GM19099 (cell line): Measurements from ENCODE around the gene MAP7.

ENCODE experiments used
- POLR2A ChIP-seq: IDR thresholded peaks from 3 replicates; pipeline ENCODE4 v1.6.1; 2011; ENCODE audit warnings: low read depth; ENCODE audit not compliant: insufficient read length; ENCODE audit errors: extremely low read depth

The MAP7 gene

GRCh38 chr6:136503303-136504029 lies 46.8 kb downstream of the MAP7 start:
- TF ChIP-seq POLR2A = no peak

GRCh38 chr6:136502786-136503185 lies 47.4 kb downstream of the MAP7 start:
- no peak for TF ChIP-seq POLR2A

GRCh38 chr6:136501514-136501913 lies 48.7 kb downstream of the MAP7 start:
- no peak for TF ChIP-seq POLR2A

GRCh38 chr6:136501096-136501495 lies 49.1 kb downstream of the MAP7 start:
- no peak for TF ChIP-seq POLR2A

- TF ChIP-seq POLR2A = no peak
These were observed 49.8 kb downstream of the MAP7 start for GRCh38 chr6:136500414-136500813.

GRCh38 chr6:136499370-136499769 lies 50.9 kb downstream of the MAP7 start:
- TF ChIP-seq POLR2A = no peak

GRCh38 chr6:136494710-136495109 lies 55.5 kb downstream of the MAP7 start:
- TF ChIP-seq POLR2A = no peak

- no peak for TF ChIP-seq POLR2A
These were observed 56.2 kb downstream of the MAP7 start for GRCh38 chr6:136494059-136494458.

GRCh38 chr6:136492409-136492808 lies 57.8 kb downstream of the MAP7 start:
- no peak for TF ChIP-seq POLR2A

GRCh38 chr6:136491754-136492153 lies 58.5 kb downstream of the MAP7 start:
- TF ChIP-seq POLR2A = no peak

GRCh38 chr6:136491251-136491650 lies 59.0 kb downstream of the MAP7 start:
- no peak for TF ChIP-seq POLR2A

- TF ChIP-seq POLR2A = no peak
These were observed 62.3 kb downstream of the MAP7 start for GRCh38 chr6:136487759-136488425.

GRCh38 chr6:136486357-136486756 lies 63.9 kb downstream of the MAP7 start:
- TF ChIP-seq POLR2A = no peak

GRCh38 chr6:136483906-136484305 lies 66.3 kb downstream of the MAP7 start:
- no peak for TF ChIP-seq POLR2A

- TF ChIP-seq POLR2A = no peak
These were observed 72.7 kb downstream of the MAP7 start for GRCh38 chr6:136477548-136477947.

- TF ChIP-seq POLR2A = no peak
These were observed 74.5 kb downstream of the MAP7 start for GRCh38 chr6:136475686-136476085.

- TF ChIP-seq POLR2A = no peak
These were observed 76.0 kb downstream of the MAP7 start for GRCh38 chr6:136474241-136474640.

- TF ChIP-seq POLR2A = no peak
These were observed 78.3 kb downstream of the MAP7 start for GRCh38 chr6:136471922-136472321.
